IMR-90 (cell line): ENCODE results near the gene QSER1. TPM values are rescaled to one million over a fixed set of nuclear protein-coding genes. Genes with fewer than 3 reads are reported as not detected.

Experiments used
- ATAC-seq: fragments of 200-7000 bp; cut with Tn5 transposase; 2 replicates; pipeline ENCODE4 v1.9.1; 2020; ENCODE audit warnings: low read depth, mild to moderate bottlenecking, moderate library complexity
- BruUV-seq: library from RNA; stranded (reverse); fragments of 400-500 nt; replicated peaks from 2 replicates; lab custom pipeline; 2021; lab: Mats Ljungman, UMichigan
- CTCF ChIA-PET: fragments of 300-600 bp; formaldehyde crosslinking; extraction: SDS; loops from one replicate; lab custom pipeline; 2021; ENCODE audit warnings: antibody characterized with exemption; lab: Yijun Ruan, JAX
- POLR2A ChIA-PET: fragments of 300-600 bp; sonication (Branson Sonifier 250); formaldehyde crosslinking; loops from one replicate; lab custom pipeline; 2022; ENCODE audit warnings: antibody characterized with exemption; ENCODE audit not compliant: unreplicated experiment; lab: Charles Lee
- DNase-seq: peaks from one replicate; pipeline ENCODE4 v3.0.0; 2013
- H2AFZ ChIP-seq: replicated peaks from 2 replicates; pipeline ENCODE3; 2013; ENCODE audit warnings: low read length, mild to moderate bottlenecking; ENCODE audit not compliant: poor library complexity
- H2AK5ac ChIP-seq: 2 replicates; pipeline ENCODE4 v1.6.1; 2013; ENCODE audit warnings: low read depth, low read length, inconsistent platforms
- H2AK9ac ChIP-seq: replicated peaks from 2 replicates; pipeline ENCODE3; 2013; ENCODE audit warnings: mild to moderate bottlenecking, low read depth, low read length, moderate library complexity; ENCODE audit not compliant: poor library complexity
- H2BK120ac ChIP-seq: 2 replicates; pipeline ENCODE4 v1.6.1; 2013; ENCODE audit warnings: low read depth, low read length, inconsistent platforms
- H2BK15ac ChIP-seq: 3 replicates; pipeline ENCODE4 v1.6.1; 2013; ENCODE audit warnings: low read depth, low read length, inconsistent platforms
- H2BK20ac ChIP-seq: 2 replicates; pipeline ENCODE4 v1.6.1; 2013; ENCODE audit warnings: low read depth, mild to moderate bottlenecking, inconsistent platforms, low read length, moderate library complexity
- H2BK5ac ChIP-seq: 2 replicates; pipeline ENCODE4 v1.6.1; 2013; ENCODE audit warnings: mild to moderate bottlenecking, low read depth, low read length, inconsistent platforms; ENCODE audit not compliant: poor library complexity, severe bottlenecking
- H3K14ac ChIP-seq: replicated peaks from 2 replicates; pipeline ENCODE4 v1.6.1; 2013; ENCODE audit warnings: low read depth, low read length, inconsistent platforms
- H3K18ac ChIP-seq: 2 replicates; pipeline ENCODE4 v1.6.1; 2013; ENCODE audit warnings: low read depth, low read length, control low read depth
- H3K23ac ChIP-seq: 2 replicates; pipeline ENCODE4 v1.6.1; 2013; ENCODE audit warnings: low read depth, low read length, inconsistent platforms
- H3K27ac ChIP-seq: 2 replicates; pipeline ENCODE4 v1.5.1; 2013; ENCODE audit warnings: mild to moderate bottlenecking, control low read depth, low read length; ENCODE audit not compliant: insufficient read depth
- H3K27me3 ChIP-seq: 2 replicates; pipeline ENCODE4 v1.6.1; 2013; ENCODE audit warnings: low read length; ENCODE audit not compliant: control insufficient read depth, insufficient read depth
- H3K36me3 ChIP-seq: 2 replicates; pipeline ENCODE4 v1.6.1; 2013; ENCODE audit warnings: low read length, mixed read lengths; ENCODE audit not compliant: control insufficient read depth, insufficient read depth
- H3K4ac ChIP-seq: 2 replicates; pipeline ENCODE4 v1.6.1; 2013; ENCODE audit warnings: low read depth, low read length, inconsistent platforms
- H3K4me1 ChIP-seq: 2 replicates; pipeline ENCODE4 v1.6.1; 2013; ENCODE audit warnings: low read length, mixed read lengths; ENCODE audit not compliant: control insufficient read depth, insufficient read depth
- H3K4me2 ChIP-seq: 2 replicates; pipeline ENCODE4 v1.6.1; 2013; ENCODE audit warnings: low read depth, mild to moderate bottlenecking, control low read depth, low read length, moderate library complexity
- H3K4me3 ChIP-seq: 2 replicates; pipeline ENCODE4 v1.5.1; 2013; ENCODE audit warnings: low read depth, mild to moderate bottlenecking, control low read depth, low read length, moderate library complexity; ENCODE audit not compliant: insufficient read depth
- H3K56ac ChIP-seq: 2 replicates; pipeline ENCODE4 v1.6.1; 2013; ENCODE audit warnings: low read length, inconsistent platforms; ENCODE audit not compliant: insufficient read depth; ENCODE audit errors: extremely low read depth
- H3K79me1 ChIP-seq, 2 experiments: 2 replicates each; pipeline ENCODE4 v1.6.1; 2013; ENCODE audit warnings: low read length in 2 of 2, inconsistent platforms in 1 of 2, low read depth in 1 of 2
- H3K9ac ChIP-seq: 2 replicates; pipeline ENCODE4 v1.6.1; 2013; ENCODE audit warnings: low read depth, low read length, control low read depth
- H3K9me1 ChIP-seq: 2 replicates; pipeline ENCODE4 v1.6.1; 2013; ENCODE audit warnings: low read length, inconsistent platforms; ENCODE audit not compliant: insufficient read depth
- H3K9me3 ChIP-seq: 2 replicates; pipeline ENCODE4 v1.6.1; 2013; ENCODE audit warnings: low read length; ENCODE audit not compliant: control insufficient read depth, insufficient read depth
- H4K20me1 ChIP-seq: 2 replicates; pipeline ENCODE4 v1.6.1; 2013; ENCODE audit warnings: low read length, inconsistent platforms; ENCODE audit not compliant: insufficient read depth
- H4K5ac ChIP-seq: 2 replicates; pipeline ENCODE4 v1.6.1; 2013; ENCODE audit warnings: mild to moderate bottlenecking, low read depth, low read length, control low read depth
- H4K8ac ChIP-seq, 2 experiments: 2 replicates each; pipeline ENCODE4 v1.6.1; 2013; ENCODE audit warnings: low read depth in 2 of 2, low read length in 2 of 2, control low read depth in 1 of 2, inconsistent platforms in 1 of 2
- H4K91ac ChIP-seq: 2 replicates; pipeline ENCODE4 v1.6.1; 2013; ENCODE audit warnings: low read depth, low read length, inconsistent platforms; ENCODE audit not compliant: insufficient read depth
- CEBPB ChIP-seq: IDR thresholded peaks from 2 replicates; pipeline ENCODE4 v1.6.1; 2012; ENCODE audit warnings: low read depth, low read length, improper control_type of control experiment
- CHD1 ChIP-seq: IDR thresholded peaks from 2 replicates; pipeline ENCODE4 v1.6.1; 2012; ENCODE audit warnings: low read depth, low read length, improper control_type of control experiment
- FOS ChIP-seq: fragments of 150-350 bp; IDR thresholded peaks from 2 replicates; pipeline ENCODE4 v1.6.1; 2016; ENCODE audit warnings: low read depth, low read length
- MAZ ChIP-seq: IDR thresholded peaks from 2 replicates; pipeline ENCODE4 v1.6.1; 2012; ENCODE audit warnings: low read depth, mild to moderate bottlenecking, low read length, improper control_type of control experiment, moderate library complexity, borderline replicate concordance
- MXI1 ChIP-seq: IDR thresholded peaks from 2 replicates; pipeline ENCODE4 v1.6.1; 2012; ENCODE audit warnings: low read depth, mild to moderate bottlenecking, low read length, moderate library complexity, borderline replicate concordance
- NFE2L2 ChIP-seq: fragments of 150-350 bp; IDR thresholded peaks from 2 replicates; pipeline ENCODE4 v1.6.1; 2016; ENCODE audit warnings: low read depth, mild to moderate bottlenecking, low read length
- POLR2A ChIP-seq: IDR thresholded peaks from 2 replicates; pipeline ENCODE4 v1.6.1; 2012; ENCODE audit warnings: mild to moderate bottlenecking, low read depth, low read length
- RAD21 ChIP-seq: IDR thresholded peaks from 2 replicates; pipeline ENCODE4 v1.6.1; 2012; ENCODE audit warnings: low read length, improper control_type of control experiment
- RCOR1 ChIP-seq: IDR thresholded peaks from 2 replicates; pipeline ENCODE4 v1.6.1; 2012; ENCODE audit warnings: mild to moderate bottlenecking, low read length, improper control_type of control experiment; ENCODE audit not compliant: insufficient replicate concordance
- SMC3 ChIP-seq: fragments of 150-350 bp; IDR thresholded peaks from 2 replicates; pipeline ENCODE4 v1.6.1; 2016; ENCODE audit warnings: low read depth, mild to moderate bottlenecking, antibody characterized with exemption, low read length, moderate library complexity
- dilution Hi-C: fragments of 300-500 bp; cut with HindIII; formaldehyde crosslinking; loops from one replicate; pipeline ENCODE4 v1.14.3; 2018; ENCODE audit warnings: low sequenced_read_pairs; ENCODE audit not compliant: unreplicated experiment
- in situ Hi-C: fragments of 300-500 bp; cut with MboI; formaldehyde crosslinking; loops from 3 replicates; pipeline ENCODE4 v1.14.3; 2019; ENCODE audit warnings: low sequenced_read_pairs, inconsistent platforms, mixed read lengths
- intact Hi-C: fragments of 100-400 bp; cut with micrococcal nuclease; formaldehyde crosslinking; loops from 2 replicates; pipeline ENCODE4 v1.10.0; 2022
- polyA plus RNA-seq, 3 experiments: library from polyadenylated mRNA; depleted of rRNA; stranded (reverse); fragments of >200 nt; gene quantifications; 2 replicates each; pipeline ENCODE4 v1.2.3, GENCODE V29; 2012; ENCODE audit warnings: low replicate concordance in 1 of 3
- total RNA-seq: library from RNA; depleted of rRNA; stranded (reverse); fragments of >200 nt; gene quantifications from 2 replicates; pipeline ENCODE4 v1.2.3, GENCODE V29; 2012

The QSER1 gene
- total and polyA plus RNA-seq, 2 of the 4 experiments (the other 2 are of a cell fraction) = 5.9 to 15.6 TPM

DNA sequence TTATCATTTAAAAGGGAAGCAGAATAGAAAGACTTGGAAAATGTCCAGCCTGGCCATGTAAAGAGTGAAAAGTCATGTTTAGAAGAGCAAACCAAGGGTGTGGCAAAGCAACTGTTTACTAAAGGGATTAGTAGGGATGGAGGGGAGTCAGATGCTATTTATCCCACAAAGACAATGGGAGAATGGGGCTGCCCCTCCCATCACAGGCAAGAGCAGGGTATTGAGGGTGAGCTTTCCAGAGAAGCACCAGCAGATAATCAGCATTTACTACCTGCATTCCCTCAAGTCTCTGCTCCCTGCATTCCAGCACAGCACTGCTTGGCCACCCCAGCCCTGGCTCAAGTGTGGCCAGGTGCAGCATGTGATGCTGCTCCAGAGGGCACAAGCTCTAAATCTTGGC lies 18.5 kb upstream of the QSER1 start:
- Histone ChIP-seq H4K8ac (no peak overlapping the region), H2BK120ac (no peak overlapping the region), H3K23ac (no peak overlapping the region), H3K18ac (no peak overlapping the region), H3K4ac (no peak overlapping the region), H2BK20ac (no peak overlapping the region), H3K56ac (no peak overlapping the region), H3K27ac (no peak overlapping the region), H3K4me1 (no peaks in the 10 kb centered on the region), H3K9ac (no peak overlapping the region), H4K91ac (no peak overlapping the region), H3K36me3 (no peaks in the 10 kb centered on the region), H4K20me1 (no peaks in the 10 kb centered on the region), H3K14ac (no peak overlapping the region), H4K5ac (no peak overlapping the region), H3K9me3 (peaks cover 1% of the 10 kb centered on the region; the same call in 1 of the 2 replicates), H3K27me3 (no peaks in the 10 kb centered on the region), H2AFZ (no peak overlapping the region), H2AK5ac (no peak overlapping the region), H3K9me1 (no peaks in the 10 kb centered on the region), H2AK9ac (no peak overlapping the region), H3K4me2 (no peak overlapping the region), H3K79me1 (no peaks in the 10 kb centered on the region), H2BK15ac (no peak overlapping the region), H3K4me3 (no peak overlapping the region), H2BK5ac (no peak overlapping the region)
- intact Hi-C loops (no loop called here), in situ Hi-C loops (no loop called here), dilution Hi-C loops (no loop called here)
- DNase-seq = no peak
- ChIA-PET CTCF (no interaction called here), POLR2A (no interaction called here)
- no peak for ATAC-seq
- no TSS peak for BruUV-seq
- TF ChIP-seq MAZ (no peak), RAD21 (no peak), MXI1 (no peak), SMC3 (no peak), NFE2L2 (no peak), CEBPB (no peak), FOS (no peak), CHD1 (no peak), RCOR1 (no peak), POLR2A (no peak)
